ENCODE data around the gene DEDD2.

Gene DEDD2

DNA sequence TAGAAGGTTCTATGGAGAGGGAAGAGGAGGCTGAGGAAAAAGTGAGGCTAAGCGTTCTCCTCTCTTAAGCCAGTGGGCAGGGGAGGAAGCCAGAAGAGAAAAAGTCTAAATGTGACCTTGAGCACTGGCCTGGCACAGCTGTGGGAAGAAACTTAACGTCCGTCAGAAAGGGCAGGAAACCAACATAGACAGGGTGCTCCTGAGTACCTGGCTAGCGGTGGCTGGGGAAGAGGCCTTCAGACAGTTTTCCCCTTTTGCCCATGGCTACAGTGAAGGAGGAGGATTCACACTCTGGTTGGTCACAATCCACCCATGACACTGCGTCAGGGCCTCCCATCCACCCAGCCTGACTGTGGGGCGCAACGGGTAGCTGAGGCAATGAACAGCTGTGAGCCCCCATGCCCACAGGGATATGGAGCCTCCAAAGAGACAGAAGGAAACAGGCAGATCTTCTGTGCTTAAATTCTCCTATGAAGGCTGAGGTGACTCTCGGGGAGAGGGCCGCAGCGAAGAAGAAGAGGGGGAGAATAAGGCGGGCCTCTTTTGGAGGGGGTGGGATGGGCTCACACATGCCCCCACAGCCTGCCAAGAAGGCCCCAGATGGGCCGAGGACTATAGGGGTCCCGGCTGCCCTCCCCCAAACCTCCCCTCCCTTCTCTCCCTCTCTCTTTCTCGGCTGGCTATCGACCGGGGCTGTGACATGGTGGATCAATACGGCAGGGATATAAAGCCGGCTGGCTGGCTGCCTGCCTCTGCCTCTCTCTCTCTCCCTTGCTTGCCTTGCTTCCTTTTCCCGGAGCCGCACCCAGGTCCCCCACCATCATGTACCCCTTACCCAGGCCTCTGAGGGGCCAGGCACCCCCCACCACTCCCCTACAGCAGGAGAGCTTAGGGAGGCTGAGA lies 65.4 kb downstream of the DEDD2 start:
- no peak for DNase-seq

DNA sequence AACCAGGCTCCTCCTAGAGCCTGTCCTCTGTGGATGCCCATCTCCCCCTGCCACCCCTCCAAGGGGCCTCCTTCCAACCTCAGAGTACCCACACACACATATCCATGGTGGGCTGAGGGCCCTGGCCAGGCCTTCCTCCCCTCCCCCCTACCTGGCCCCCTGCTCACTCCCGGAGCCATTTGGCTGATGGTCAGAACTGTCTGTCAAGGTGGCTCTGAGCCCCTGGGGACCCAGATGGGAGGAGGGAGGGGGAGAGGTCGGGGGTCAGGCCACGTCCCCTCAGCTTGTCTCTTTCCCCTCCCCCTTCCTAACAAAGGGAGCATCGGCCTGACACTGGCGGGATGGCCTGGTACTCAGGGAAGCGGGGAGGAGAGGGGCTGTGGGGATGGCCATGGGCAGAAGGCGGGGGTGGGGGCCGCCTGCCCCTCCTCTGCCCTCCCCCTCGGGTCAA lies 66.5 kb downstream of the DEDD2 start:
- DNase-seq, result no peak

DNA sequence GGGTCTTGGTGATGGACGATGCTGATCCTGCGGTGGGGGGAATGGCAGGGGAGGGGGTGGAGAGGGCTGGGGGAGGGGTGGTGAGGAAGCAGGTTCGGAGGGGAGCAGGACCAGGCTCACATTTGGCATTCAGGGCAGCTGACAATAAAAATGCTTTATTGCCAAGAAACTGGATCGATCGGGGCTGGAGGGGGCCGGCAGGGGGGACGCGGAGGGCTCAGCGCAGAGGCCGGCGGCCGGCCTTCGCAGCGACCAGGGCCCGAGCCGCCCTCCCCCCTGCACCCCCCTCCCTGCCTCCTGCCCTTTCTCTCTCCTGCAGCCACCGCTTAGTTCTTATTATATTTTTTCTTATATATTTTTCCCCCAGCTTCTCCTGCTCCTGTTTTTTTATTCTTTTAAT lies 67.1 kb downstream of the DEDD2 start:
- no peak for DNase-seq

DNA sequence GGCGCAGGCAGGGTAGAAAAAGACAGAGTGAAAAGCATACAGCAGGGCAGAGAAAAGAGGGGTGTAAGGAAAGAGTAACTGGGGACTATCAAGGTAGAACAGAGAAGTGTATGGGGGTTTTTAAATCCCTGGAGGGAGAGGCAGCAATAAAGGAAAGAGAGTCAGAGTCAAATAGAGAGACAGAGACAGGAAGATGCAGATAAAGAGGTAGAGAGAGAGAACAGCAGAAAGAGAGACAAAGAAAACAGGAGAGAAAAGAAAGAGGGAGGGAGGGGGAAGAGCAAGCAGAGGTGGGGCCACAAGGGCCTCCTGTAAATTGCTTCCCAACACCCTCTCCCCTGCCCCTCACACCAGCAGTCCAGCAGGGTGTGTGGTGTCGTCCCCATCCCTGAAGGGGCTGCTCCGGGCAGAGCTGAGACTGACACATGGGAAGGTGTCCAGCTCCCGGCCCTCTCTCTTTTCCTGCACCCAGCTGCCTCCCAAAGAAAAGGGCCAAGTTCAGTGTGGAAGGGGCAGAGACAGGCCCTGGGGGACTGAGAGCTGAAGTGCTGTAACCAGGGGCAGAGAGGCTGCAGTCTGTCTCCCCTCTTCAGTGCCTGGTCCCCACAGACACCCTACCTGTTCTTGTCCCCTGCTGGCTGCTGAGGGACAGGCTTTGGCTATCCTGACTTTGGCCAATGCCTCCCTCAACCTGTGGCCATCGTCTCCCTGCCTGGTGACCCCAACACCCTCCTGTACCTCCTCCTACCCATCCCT lies 67.9 kb downstream of the DEDD2 start:
- no peak for DNase-seq

Measured in amygdala (tissue), 56 donors.